NCI-H1092 treated with DMSO at 0.1 percent for 48 hours (cell line): ENCODE measurements around the gene APBA2.
"Not testable (repeated sequence)": the region's sequence is repeated elsewhere in the genome, so short reads cannot be mapped to it uniquely, and the experiment has no call there.

Experiments used
- DNase-seq: peaks from one replicate; lab custom pipeline; 2025; lab: John Stamatoyannopoulos, UW

Gene APBA2

GRCh38 chr15:29086891-29087290, 201.1 kb downstream of the APBA2 start:
- DNase-seq: no peak

GRCh38 chr15:29087521-29088285, 201.9 kb downstream of the APBA2 start:
- no peak for DNase-seq

- DNase-seq: no peak
These were observed 202.9 kb downstream of the APBA2 start for GRCh38 chr15:29088666-29089065.

GRCh38 chr15:29089731-29090616, 204.2 kb downstream of the APBA2 start:
- no peak for DNase-seq

DNA sequence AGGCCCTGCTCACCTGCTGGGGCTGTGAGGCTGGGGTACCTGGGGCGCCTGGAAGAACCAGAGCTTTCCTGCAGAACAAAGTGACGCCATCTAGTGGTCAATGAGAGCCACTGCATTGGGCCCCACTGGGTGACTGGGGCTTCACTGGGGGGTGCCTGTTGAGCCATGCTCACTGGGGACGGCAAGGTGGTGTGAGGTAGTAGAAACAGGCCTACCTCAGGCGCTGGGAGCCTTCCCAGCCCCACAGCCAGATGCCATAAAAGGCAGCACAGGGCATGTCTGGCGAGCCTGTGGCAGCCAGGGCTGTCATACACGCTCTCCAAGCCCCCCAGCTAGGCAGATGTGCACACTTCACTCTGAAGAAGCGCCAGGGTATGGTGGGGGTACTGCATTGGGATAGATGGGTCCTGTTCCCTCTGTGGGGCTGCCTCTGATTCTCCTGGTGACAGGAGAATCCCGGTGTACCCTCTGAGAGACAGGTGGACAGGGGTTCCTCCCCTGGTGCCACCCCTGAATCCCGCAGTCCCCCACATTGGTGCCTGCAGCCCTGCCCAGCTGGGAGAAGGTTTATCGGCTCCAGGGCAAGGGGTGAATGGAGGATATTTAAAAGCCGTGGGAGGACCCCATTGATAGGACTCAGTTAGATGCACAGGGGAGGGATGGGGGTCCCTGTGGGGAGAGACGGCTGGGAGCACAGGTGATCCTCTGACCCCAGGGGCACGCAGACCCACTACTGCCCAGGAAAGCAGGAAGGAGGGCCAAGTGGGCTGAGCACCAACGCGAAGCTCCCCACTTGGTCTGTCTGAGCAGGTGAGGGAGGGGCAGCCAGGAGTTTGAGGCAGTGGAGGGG, 205.1 kb downstream of the APBA2 start:
- DNase-seq: no peak

DNA sequence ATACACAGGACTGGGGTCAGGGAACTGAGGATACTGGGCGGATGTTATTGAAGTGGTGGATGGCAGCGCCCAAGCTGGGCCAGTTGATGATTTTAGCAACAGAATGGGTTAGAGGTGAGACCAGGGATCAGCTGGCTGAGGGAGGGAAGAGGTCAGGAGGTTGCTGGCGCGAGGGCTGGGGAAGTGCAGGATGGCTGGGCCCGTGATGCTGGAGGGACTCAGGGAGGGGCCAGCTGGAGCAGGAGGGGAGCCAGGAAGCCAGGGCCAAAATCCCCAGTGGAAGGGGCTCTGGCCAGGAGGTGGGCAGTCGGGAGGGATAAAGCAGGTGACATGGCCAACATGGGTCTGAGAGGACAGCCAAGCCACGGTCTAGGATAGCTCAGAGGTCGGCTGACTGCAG, 205.9 kb downstream of the APBA2 start:
- DNase-seq: no peak

DNA sequence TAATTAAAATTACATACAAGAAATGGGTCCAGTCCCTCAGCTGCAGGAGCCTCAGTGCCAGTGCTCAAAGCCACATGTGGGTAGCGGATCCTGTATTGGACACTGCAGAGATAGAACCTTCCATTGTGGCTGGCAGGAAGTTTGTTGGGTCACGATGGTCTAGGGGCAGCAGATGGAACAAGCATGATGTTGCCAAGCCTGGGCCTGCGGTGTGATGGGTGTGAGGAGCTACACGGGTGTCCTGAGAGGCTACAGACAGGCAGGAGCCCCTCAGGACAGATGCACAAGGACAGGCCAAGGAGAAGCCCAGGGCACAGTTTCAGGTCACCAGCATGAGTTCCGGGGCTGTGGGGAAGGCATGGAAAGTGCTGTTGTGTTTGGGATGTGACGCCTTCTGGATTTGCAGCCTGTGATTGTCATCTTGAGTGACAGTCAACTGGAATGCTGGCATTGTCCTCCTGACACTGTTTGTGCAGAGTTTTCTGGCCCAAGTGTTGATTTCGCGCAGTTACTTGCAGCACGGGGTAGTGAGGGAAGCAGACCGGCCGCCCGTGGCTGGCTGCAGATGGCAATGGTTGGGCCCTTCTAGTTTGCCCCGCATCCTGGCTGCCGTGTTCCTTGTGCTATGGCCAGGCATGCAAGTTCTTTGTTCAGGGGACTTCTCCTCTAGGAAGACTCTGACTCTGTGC, 206.7 kb downstream of the APBA2 start:
- no peak for DNase-seq

DNA sequence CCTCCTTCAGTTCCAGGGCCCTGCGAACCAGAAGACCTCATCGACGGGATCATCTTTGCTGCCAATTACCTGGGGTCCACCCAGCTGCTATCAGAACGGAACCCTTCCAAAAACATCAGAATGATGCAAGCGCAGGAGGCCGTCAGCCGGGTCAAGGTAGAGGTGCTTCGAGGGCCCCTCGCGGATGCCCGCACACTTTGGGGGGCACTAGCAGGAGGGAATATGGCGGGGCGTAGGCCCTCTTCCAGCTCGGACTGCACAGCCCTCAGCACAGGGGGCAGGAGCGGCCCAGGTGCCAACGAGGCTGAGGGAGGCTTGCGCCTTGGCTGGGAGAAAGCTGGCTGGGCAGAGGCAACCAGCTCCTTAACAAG, 207.3 kb downstream of the APBA2 start:
- no peak for DNase-seq

DNA sequence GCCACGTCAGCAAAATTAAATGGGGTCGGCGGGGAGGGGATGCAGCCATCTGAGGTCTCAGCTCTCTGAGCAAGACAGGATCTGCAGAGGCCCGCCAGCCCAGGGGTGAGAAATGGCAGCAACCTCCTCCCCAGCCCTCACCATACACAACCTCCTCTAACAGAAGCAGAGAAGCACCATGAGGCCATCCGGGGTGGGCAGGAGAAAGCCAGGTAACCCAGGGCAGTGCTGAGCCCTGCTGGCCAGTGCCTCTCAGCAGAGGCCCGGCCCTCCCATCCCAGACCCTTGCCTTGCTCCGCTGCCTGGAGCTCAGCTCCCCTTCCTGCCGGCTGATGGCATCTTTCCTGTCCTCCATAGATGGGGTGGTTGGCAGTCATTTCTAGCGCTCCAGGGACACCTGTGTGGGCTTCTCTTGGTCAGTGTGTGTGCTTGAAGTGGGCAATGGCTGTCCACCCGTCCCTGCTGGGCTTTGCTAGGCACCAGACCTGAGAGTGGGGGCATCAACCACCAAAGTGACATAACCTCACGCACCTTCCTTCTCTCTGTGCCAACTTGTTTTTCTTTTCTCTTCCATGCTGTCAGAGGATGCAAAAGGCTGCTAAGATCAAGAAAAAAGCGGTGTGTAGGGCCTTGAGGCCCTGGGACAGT, 208.0 kb downstream of the APBA2 start:
- DNase-seq: no peak

- no peak for DNase-seq
These were observed 208.9 kb downstream of the APBA2 start for GRCh38 chr15:29094711-29095110.

DNA sequence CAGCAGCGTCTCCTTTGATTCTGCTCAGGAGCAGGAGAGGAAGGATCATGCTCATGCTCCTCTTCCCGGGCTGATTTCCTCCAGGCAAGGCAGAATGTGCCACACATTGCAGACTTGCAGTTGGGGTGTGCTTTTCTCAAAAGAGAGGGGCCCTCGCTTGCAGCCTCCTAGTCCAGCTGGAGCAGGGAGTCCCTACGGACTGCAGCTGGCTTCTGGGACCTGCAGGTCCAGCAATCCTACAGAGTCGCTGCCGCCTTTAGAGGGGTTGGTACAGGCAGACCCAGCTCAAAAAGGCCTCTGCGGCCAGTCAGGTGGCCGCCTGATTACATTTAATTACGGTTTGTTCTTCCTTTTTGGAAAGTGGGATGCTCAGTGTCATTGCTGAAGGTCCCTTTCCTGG, 210.0 kb downstream of the APBA2 start:
- no peak for DNase-seq

DNA sequence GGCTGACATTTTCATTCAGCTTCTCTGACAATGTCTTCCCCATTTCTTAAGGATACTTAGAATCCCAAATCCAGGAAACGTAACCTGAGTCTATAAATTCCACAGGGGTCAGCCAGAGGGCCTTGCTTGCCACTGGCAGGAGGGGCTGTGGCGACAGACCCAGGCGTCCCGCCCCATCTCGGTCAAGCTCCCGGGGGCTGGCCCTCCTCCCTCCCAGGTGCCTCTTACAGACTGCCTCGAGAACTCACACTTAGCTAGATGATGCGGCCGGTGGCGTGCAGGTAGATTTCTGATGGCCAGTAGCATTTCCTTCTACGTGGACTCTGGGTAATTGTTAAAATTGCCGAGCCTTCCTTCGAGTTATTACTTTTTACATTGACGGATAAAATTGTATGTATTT, 211.4 kb downstream of the APBA2 start:
- DNase-seq: no peak

- no peak for DNase-seq
These were observed 212.2 kb downstream of the APBA2 start for GRCh38 chr15:29097971-29098370.

DNA sequence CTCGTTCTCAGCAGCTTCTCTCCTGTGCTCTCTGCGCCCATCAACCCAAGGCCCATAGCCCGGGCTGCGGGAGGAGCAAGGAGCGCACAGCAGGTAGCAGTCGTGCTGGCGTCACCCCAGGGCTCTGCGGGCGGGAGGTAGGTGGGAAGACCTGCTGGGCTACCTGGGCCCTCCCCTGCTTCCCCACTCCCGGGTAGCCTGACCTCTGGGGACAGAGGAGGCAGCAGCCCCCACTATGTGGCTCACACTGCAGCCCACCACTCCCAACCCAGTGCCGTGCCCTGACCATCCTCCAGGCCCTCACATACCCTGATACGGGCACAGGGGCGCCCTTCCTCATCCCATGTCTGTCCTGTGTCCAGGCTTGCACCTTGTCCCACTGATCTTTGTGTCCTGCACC, 212.9 kb downstream of the APBA2 start:
- DNase-seq: no peak

DNA sequence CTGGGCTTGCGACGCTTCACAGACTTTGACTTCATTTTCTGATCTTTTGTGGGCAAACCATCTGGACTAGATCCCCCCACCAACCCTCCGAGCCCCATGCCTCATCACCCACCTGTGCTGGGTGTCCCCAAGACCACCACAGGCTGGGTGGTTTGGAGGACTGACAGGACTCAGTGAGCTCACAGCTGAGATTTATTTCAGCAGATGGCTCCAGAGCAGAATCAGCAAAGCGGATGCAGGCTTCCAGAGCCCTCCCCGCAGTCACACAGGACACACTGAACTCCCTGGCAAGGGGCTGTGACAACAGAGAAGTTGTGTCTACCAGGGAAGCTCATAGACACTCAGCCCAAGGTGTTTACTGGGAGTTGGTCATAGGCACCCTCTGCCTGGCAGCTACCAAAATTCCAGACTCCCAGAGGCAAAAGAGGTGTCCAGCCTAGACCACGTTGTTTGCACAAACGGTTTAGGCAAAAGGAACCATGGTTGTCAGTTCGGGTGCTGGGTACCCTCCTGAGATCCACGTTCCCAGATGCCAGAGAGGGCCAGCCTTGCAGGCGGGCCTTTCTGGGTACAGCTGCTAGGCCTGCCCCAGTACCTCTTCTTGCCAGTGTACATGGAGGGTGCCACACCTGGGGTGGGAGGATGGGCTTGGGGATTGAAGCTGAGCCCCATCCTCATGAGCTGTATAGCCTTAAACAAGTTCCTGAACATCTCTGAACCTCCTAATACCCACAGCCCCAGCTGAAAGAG, 213.5 kb downstream of the APBA2 start:
- DNase-seq: no peak

DNA sequence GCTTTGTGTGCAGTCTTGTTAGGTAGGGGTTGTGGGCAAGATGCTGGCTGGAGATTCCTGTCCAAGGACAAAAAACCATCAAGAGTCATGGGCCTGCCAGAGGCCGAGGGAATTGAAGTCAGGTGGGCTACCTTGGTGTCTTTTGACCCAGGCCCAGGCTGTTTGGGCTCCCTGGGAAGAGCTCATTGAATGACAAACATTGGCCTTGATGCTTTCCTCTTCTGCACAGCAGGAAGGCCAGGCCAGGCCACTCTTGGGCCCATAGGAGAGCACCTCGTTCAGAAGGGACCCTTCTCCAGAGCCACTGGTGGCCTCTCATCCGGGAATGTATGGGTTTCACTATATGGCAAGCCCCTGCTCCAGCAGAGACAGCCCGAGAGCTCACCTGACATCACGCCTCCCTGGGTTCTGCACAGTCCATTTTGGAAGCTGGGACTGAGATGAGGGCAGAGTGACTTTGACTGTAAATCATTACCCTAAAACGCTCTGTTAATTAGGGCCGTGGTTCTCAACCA, 214.8 kb downstream of the APBA2 start:
- DNase-seq: no peak

DNA sequence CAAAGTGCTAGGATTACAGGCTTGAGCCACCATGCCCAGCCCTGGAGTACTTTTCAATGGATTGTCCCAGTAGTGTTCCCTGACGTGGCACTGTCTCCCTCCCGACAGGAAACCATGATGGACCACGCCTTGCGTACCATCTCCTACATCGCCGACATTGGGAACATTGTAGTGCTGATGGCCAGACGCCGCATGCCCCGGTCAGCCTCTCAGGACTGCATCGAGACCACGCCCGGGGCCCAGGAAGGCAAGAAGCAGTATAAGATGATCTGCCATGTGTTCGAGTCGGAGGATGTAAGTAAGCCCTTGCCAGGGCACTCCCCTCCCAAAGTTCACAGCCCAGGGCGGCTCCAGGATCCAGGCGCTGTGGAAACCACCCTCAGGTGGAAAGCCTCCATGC, 215.7 kb downstream of the APBA2 start:
- DNase-seq: no peak

GRCh38 chr15:29102173-29102794, 216.5 kb downstream of the APBA2 start:
- not testable (repeated sequence) for DNase-seq

GRCh38 chr15:29102911-29103823, 217.4 kb downstream of the APBA2 start:
- DNase-seq: no peak
